MM.1S (cell line): ENCODE measurements around the gene NRXN3.
"Not testable (repeated sequence)": the region's sequence is repeated elsewhere in the genome, so short reads cannot be mapped to it uniquely, and the experiment has no call there.

Experiments used
- DNase-seq: peaks from one replicate; pipeline ENCODE4 v3.0.0-alpha.2; 2015
- H2AFZ ChIP-seq: fragments of 300-600 bp; sonication (generic); 2 replicates; pipeline ENCODE4 v1.6.0; 2016; ENCODE audit warnings: antibody characterized with exemption, low read length
- H3F3A ChIP-seq: fragments of 300-600 bp; sonication (generic); 2 replicates; pipeline ENCODE4 v1.6.1; 2016; ENCODE audit warnings: mild to moderate bottlenecking, antibody characterized with exemption, low read length, moderate library complexity, mixed read lengths; ENCODE audit not compliant: insufficient read depth
- H3K27ac ChIP-seq: fragments of 300-600 bp; sonication (generic); 2 replicates; pipeline ENCODE4 v1.5.1; 2016; ENCODE audit warnings: mild to moderate bottlenecking, low read length
- H3K27me3 ChIP-seq: fragments of 300-600 bp; sonication (generic); replicated peaks from 2 replicates; pipeline ENCODE4 v1.6.0; 2016; ENCODE audit warnings: low read length; ENCODE audit not compliant: insufficient read depth
- H3K36me3 ChIP-seq: fragments of 300-600 bp; sonication (generic); replicated peaks from 2 replicates; pipeline ENCODE4 v1.6.1; 2016; ENCODE audit warnings: mild to moderate bottlenecking, low read length, mixed read lengths; ENCODE audit not compliant: insufficient read depth
- H3K4me1 ChIP-seq: fragments of 300-600 bp; sonication (generic); 2 replicates; pipeline ENCODE4 v1.6.1; 2016; ENCODE audit warnings: low read length, mixed read lengths
- H3K4me2 ChIP-seq: fragments of 300-600 bp; sonication (generic); 2 replicates; pipeline ENCODE4 v1.6.0; 2016; ENCODE audit warnings: low read depth, low read length
- H3K4me3 ChIP-seq: fragments of 300-600 bp; sonication (generic); 2 replicates; pipeline ENCODE4 v1.5.1; 2016; ENCODE audit warnings: low read length, mixed read lengths
- H3K79me2 ChIP-seq: fragments of 300-600 bp; sonication (generic); 2 replicates; pipeline ENCODE4 v1.6.1; 2016; ENCODE audit warnings: mixed run types, low read length, mixed read lengths
- H3K9ac ChIP-seq: fragments of 300-600 bp; sonication (generic); 2 replicates; pipeline ENCODE4 v1.6.1; 2016; ENCODE audit warnings: low read length, mixed read lengths
- H3K9me2 ChIP-seq: fragments of 300-600 bp; sonication (generic); replicated peaks from 2 replicates; pipeline ENCODE4 v1.6.1; 2016; ENCODE audit warnings: mild to moderate bottlenecking, low read length, mixed read lengths; ENCODE audit not compliant: insufficient read depth
- H3K9me3 ChIP-seq: fragments of 300-600 bp; sonication (generic); replicated peaks from 2 replicates; pipeline ENCODE4 v1.6.1; 2016; ENCODE audit warnings: mild to moderate bottlenecking, low read length, mixed read lengths; ENCODE audit not compliant: insufficient read depth
- H4K20me1 ChIP-seq: fragments of 300-600 bp; sonication (generic); 2 replicates; pipeline ENCODE4 v1.6.1; 2016; ENCODE audit warnings: mild to moderate bottlenecking, low read length, moderate library complexity, mixed read lengths; ENCODE audit not compliant: insufficient read depth
- EZH2 ChIP-seq: fragments of 300-600 bp; sonication (generic); optimal IDR thresholded peaks from 2 replicates; pipeline ENCODE3; 2017; ENCODE audit warnings: low read depth, mild to moderate bottlenecking, antibody characterized with exemption, low read length, mixed read lengths
- EZH2phosphoT487 ChIP-seq: fragments of 300-600 bp; sonication (generic); IDR thresholded peaks from 2 replicates; pipeline ENCODE4 v1.6.1; 2018; ENCODE audit warnings: antibody characterized with exemption, low read length
- TF ChIP-seq, protein P1 (sequence below): fragments of 300-600 bp; sonication (generic); IDR thresholded peaks from 2 replicates; pipeline ENCODE4 v1.5.1; 2016; ENCODE audit warnings: antibody characterized with exemption, low read length, mixed read lengths

NRXN3 gene

DNA sequence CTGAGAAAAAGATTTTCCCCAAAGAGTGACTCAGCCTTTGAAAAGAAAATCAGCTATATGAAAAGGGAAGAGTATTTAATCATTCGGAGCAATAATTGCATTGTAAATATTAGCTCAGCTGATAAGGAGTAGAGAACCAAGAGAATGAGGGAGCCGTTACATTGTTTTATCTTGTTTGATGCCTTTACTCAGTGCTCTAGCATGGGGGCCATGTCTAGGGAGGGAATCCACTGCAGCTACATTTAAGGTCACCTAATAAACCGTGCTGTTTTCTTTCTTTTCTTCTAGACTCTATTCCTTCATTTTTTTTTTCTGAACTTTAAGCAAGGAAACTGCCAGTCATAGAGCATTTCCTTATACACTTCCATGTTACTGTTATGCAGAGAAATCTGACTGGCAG is 1594.2 kb downstream of the NRXN3 start:
- H3K9me2 ChIP-seq: no peaks in the 10 kb centered on the region
- H3K4me2 ChIP-seq: no peak overlapping the region
- no peak for TF ChIP-seq EZH2
- no peak for TF ChIP-seq EZH2phosphoT487
- TF ChIP-seq, protein P1, sequence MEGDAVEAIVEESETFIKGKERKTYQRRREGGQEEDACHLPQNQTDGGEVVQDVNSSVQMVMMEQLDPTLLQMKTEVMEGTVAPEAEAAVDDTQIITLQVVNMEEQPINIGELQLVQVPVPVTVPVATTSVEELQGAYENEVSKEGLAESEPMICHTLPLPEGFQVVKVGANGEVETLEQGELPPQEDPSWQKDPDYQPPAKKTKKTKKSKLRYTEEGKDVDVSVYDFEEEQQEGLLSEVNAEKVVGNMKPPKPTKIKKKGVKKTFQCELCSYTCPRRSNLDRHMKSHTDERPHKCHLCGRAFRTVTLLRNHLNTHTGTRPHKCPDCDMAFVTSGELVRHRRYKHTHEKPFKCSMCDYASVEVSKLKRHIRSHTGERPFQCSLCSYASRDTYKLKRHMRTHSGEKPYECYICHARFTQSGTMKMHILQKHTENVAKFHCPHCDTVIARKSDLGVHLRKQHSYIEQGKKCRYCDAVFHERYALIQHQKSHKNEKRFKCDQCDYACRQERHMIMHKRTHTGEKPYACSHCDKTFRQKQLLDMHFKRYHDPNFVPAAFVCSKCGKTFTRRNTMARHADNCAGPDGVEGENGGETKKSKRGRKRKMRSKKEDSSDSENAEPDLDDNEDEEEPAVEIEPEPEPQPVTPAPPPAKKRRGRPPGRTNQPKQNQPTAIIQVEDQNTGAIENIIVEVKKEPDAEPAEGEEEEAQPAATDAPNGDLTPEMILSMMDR: no peak
- H3K9ac ChIP-seq: no peak overlapping the region
- no peaks in the 10 kb centered on the region for H3K9me3 ChIP-seq
- H3K36me3 ChIP-seq: no peaks in the 10 kb centered on the region
- no peak overlapping the region for H3K4me3 ChIP-seq
- H3K4me1 ChIP-seq: 0 out of 2 replicates have a peak, but pooled peaks cover 3% of the 10 kb centered on the region
- no peak overlapping the region for H3K27ac ChIP-seq
- H2AFZ ChIP-seq: no peak overlapping the region
- DNase-seq: no peak
- no peaks in the 10 kb centered on the region for H3F3A ChIP-seq
- no peaks in the 10 kb centered on the region for H4K20me1 ChIP-seq
- no peaks in the 10 kb centered on the region for H3K27me3 ChIP-seq
- no peaks in the 10 kb centered on the region for H3K79me2 ChIP-seq

DNA sequence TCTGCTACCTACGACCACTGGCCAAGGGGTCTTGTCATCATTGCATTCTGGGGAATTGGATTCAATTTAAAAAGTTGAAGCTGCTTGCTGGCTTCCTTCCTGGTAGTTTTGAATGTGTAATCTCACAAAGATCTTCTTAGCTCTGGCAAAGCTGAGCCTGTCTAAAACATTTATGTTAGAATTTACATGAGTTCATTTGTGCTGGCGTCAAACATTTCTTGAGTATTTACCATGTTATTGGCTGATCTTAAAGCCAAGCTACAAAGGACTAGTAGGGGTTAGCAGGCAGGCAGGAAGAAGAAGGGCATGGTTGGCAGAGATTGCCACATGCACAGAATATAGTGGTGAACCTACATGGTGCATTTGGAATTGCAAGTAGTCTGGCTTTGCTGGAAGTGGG is 1596.3 kb downstream of the NRXN3 start:
- Histone ChIP-seq H3K36me3 (no peaks in the 10 kb centered on the region), H3K79me2 (no peaks in the 10 kb centered on the region)

DNA sequence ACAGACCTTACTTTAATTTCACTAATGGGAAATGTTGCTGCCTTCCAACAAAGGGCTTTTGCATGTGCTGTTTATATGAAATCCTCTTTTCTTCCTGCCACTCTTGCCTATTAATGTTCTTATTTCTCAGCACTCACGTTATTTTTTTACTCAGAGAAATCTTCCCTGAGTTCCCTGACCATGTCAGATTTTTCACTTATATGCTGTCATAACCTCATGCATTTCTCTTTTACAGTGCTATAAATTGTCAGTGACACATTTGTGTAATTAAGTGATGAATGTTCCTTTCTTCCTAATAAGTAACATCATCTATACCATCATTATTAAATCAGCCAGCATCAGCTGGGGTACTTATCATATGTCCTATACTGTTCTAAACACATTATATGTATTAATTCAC is 1597.1 kb downstream of the NRXN3 start:
- H3K9ac ChIP-seq: no peak overlapping the region
- no peaks in the 10 kb centered on the region for H3K79me2 ChIP-seq
- H4K20me1 ChIP-seq: no peaks in the 10 kb centered on the region
- H3K9me3 ChIP-seq: no peaks in the 10 kb centered on the region
- no peak overlapping the region for H3K4me2 ChIP-seq
- TF ChIP-seq EZH2 (no peak), EZH2phosphoT487 (no peak)
- TF ChIP-seq, protein P1: no peak
- H2AFZ ChIP-seq: no peak overlapping the region
- H3F3A ChIP-seq: no peaks in the 10 kb centered on the region
- no peaks in the 10 kb centered on the region for H3K36me3 ChIP-seq
- H3K27me3 ChIP-seq: no peaks in the 10 kb centered on the region
- no peak for DNase-seq
- no peak overlapping the region for H3K27ac ChIP-seq
- H3K9me2 ChIP-seq: no peaks in the 10 kb centered on the region
- H3K4me3 ChIP-seq: no peak overlapping the region
- no peaks in the 10 kb centered on the region for H3K4me1 ChIP-seq

More for the DNA sequence above, 1596.3 kb downstream of the NRXN3 start:
- H3K27me3 ChIP-seq: no peaks in the 10 kb centered on the region
- DNase-seq: no peak
- H3K27ac ChIP-seq: no peak overlapping the region
- H3K4me1 ChIP-seq: no peaks in the 10 kb centered on the region
- no peaks in the 10 kb centered on the region for H3K9me2 ChIP-seq
- H3F3A ChIP-seq: no peaks in the 10 kb centered on the region
- H3K4me3 ChIP-seq: no peak overlapping the region
- no peaks in the 10 kb centered on the region for H3K9me3 ChIP-seq
- no peaks in the 10 kb centered on the region for H4K20me1 ChIP-seq
- no peak overlapping the region for H2AFZ ChIP-seq
- no peak for TF ChIP-seq EZH2
- H3K4me2 ChIP-seq: no peak overlapping the region
- H3K9ac ChIP-seq: no peak overlapping the region

DNA sequence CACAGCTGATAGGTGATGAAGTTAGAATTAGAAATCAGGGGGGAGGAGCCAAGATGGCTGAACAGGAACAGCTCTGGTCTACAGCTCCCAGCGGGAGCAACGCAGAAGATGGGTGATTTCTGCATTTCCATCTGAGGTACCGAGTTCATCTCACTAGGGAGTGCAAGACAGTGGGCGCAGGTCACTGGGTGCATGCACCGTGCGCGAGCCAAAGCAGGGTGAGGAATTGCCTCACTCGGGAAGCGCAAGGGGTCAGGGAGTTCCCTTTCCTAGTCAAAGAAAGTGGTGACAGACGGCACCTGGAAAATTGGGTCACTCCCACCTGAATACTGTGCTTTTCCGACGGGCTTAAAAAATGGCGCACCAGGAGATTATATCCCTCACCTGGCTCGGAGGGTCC is 1597.5 kb downstream of the NRXN3 start:
- H3K9me3 ChIP-seq, H4K20me1 ChIP-seq, H3K4me1 ChIP-seq, H3K36me3 ChIP-seq, H3K27me3 ChIP-seq, H3F3A ChIP-seq, H3K4me3 ChIP-seq, H3K79me2 ChIP-seq, H3K27ac ChIP-seq, H2AFZ ChIP-seq, H3K9ac ChIP-seq, H3K4me2 ChIP-seq, DNase-seq, H3K9me2 ChIP-seq: not testable (repeated sequence)
